HG03280 (cell line): ENCODE data around the gene DIS3L2.

Source experiments
- ATAC-seq: cut with Tn5 transposase; IDR thresholded peaks from one replicate; pipeline ENCODE4 v1.9.1; 2021; ENCODE audit warnings: mild to moderate bottlenecking, moderate library complexity; ENCODE audit not compliant: unreplicated experiment

DIS3L2 gene

GRCh38 chr2:231961349-231962166, at the start of gene DIS3L2:
Gene DIS3L2 (plus strand): TSS chr2:231961713. CDS start chr2:232014928, 53,215 bp downstream.
- ATAC-seq: peak; percentile 95

DNA sequence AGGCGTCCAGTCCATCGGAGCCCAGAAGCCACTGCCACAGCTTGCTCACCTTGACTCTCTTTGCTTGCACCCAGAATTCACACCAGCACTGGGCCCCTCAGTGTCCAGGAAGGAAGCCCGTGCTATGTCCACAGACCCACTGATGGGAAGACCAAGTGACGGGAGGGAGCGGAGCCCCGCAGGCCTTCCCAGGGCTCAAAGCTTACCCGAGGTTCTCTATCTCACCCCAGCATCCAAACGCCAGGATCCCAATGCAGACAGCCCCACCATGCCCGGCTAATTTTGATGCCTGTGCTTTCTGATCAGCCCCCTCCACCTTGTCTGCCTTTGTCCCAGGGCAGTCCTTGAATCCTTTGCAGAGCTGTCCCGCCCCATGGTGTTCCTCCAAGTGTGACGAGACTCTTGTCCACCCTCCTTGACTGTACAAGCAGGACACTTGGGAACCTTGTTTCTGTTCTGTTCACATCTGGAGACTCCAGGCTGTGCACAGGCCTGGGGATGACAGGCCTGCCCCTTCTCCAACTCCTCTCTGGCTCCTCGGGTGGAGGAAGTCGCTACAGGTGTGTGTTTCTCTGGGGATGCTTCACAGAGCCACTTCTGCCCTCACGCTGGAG, 47.3 kb upstream of the DIS3L2 start:
- ATAC-seq: no peak

DNA sequence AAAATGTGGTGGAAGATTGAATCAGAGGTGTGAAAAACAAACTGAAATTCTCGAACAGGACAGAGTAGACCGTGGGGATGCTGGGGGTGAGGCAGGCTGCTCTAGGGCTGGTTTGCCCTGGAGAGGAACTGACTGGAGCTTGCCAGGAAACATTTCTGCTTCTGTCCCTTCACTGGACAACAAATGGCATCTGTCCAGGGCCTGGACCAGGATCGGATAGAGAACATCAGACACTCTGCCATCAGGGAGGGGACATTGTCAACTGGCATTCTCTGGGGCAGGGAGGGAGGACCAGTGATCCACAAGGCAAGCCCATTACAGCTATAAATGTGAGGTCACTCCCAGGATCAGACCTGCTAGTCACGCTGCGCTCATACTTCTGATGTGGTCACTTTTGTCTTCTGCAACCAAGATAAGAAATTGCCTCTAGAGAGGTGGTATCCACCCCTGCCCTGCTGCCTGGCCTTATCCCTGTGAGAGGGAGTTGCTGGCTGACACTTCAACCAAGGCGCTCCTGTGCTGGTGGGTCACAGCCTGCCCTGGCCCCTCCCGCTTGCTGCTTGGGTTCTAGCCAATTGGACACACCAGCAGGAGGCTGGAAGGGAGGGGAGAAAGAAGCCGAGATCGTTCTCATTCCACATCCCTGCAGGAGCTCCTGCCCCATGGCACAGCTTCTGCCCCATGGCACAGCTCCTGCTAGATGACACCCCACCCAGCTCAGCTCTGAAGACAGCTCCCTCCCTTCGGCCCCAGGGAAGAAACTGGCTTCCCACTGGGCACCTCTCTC, 44.0 kb upstream of the DIS3L2 start:
- no peak for ATAC-seq

DNA sequence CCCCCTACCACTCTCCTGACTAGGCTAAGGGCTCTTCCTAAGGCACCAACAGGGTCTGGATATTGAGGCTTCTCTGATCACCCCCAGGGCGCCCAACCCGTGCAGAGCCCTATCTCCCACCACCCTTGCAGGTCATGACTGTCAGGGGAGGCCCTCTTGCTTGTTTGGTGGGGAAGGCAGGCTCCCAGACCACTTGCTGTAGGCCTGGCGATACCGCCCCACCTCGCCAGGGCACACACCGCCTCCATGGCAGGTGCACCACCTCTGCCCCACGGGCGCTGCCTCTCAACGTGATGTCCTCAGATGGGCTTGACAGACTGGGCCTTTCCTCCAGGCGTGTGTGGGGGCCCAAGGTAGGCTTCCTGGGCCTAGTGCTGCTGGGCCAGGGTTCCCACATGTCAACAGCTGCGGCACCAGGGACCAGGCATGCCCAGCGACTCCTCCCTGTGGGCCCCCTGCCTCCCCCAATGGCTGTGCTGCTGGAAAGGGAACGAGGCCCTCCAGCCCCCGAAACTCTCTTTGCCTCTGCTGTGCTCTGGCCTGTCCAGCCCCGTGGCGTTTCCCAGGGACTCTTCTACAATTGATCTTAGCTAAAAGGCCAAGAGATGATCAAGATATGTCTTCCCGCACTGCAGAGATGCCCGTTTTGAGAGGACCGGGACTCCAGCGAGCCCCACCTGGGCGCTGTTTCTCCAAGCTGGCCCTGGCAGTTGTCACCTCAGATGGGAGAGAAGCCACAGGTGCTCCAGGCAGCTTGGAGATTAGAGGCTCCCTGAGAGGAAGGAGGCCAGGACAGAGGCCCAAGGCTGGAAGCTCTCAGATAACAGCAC, 42.8 kb upstream of the DIS3L2 start:
- no peak for ATAC-seq

DNA sequence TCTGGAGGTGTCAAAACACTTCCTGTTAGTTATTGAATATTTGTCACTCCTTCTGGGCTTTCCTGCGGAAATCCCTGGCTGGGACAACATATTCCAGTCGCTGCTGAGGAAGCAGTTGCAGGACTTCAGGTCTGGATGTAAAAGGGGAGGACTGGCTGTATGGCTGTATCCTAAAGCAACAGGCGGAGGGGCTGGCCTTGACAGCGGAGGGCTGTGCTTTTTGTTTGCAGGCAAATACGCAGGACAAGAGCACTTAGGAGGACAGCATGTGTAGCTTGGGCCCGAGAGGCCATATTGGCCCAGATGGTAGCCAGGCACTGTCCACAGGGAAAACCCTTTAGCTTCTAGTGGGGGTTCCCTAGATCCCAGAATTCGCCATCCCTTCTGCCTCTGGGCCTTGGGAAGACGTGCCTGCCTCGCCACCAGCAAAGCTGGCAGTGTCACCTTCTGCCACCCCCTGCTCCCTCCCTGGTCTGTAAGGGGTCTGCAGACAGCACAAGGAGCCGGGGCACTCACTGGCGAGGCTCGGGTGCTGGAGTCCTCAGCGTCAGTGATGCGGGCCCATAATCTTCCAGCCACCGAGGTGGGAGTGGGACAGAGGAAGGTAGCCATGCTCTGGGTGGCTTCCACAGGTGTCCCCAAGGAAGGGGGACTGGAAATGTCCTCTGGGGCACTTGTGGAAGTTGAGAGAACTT, 42.0 kb upstream of the DIS3L2 start:
- no peak for ATAC-seq

DNA sequence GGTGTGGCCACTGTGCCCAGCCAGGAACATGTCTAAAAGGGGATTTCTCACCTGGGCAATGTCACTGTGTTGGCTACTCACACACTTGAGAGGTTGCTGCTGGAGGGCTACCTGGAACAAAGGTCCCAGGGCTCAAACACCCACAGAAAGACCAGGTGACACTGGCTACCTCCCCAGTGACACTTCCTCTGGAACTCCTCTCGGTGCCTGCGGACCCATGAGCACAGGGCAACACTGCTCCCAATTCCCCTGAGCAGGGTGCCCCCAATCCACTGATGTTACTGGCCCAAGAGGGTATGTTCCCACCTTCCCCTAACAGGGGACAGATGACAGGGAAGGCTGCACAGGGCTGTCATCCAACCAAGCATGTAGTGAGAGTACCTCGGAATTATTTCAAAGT, 41.1 kb upstream of the DIS3L2 start:
- no peak for ATAC-seq

DNA sequence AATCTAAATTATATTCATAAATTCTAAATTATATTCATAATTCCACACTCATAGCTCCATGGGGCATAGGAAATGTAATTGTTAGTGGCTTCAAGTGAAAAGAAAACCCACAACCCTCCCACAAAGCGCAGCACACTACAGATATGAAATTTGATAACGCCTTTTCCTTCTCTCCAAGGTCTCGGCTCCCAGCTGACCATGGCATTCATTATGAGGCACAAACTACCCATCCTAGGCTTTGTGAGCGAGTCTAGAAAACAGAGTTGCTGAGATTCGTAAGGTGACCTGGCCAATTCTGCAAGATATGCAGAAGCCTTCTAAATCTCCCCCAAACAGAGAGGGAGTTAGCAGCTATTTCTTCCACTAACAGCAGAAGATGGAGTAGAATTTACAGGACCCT, 40.7 kb upstream of the DIS3L2 start:
- no peak for ATAC-seq

- no peak for ATAC-seq
Observed at GRCh38 chr2:231922311-231923009, 39.1 kb upstream of the DIS3L2 start.

- ATAC-seq: no peak
Observed at GRCh38 chr2:231923010-231923344, 38.5 kb upstream of the DIS3L2 start.

DNA sequence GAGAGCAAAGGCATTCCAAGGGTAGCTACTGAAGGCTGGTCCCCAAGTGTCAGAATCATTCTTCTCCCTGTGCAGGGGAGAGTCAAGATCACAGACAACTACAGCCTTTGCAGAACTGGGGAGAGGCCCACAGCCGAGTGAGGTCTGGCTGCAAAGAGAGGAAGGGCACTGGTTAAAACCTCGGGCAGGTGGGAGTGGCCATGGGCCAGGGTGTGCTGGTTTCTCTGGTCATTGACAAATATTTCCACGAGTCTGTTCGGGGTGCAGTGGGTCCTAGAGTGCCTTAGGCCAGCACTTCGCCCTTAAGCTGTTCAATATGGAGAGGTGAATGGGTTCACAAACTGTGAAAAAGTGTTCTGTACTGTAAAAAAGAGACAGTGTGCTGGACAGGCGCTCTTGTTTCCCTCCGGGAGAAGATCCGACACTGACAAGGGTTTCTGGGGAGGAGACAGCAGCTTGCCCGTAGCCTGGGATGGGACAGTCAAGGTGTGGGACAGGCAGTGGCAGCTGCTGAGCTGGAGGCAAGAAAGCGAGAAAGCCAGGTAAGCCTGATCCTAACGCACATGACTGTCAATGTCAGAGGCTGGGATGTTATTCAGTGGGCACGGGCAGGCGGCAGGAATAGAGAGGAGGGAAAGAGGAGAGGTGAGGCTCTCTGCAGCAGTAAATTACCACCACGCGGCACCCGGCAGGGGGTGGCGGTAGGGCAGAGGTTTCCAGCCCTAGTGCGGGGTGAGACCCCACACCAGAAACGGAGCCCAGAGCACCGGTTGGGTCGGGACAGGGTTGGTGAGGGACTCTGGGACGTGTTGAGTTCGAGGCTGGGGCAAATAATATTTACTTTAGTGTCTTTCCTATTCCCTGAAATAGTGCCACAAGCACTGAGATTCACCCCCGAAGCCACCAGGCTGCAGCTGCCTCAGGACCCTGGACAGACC, 37.3 kb upstream of the DIS3L2 start:
- no peak for ATAC-seq

DNA sequence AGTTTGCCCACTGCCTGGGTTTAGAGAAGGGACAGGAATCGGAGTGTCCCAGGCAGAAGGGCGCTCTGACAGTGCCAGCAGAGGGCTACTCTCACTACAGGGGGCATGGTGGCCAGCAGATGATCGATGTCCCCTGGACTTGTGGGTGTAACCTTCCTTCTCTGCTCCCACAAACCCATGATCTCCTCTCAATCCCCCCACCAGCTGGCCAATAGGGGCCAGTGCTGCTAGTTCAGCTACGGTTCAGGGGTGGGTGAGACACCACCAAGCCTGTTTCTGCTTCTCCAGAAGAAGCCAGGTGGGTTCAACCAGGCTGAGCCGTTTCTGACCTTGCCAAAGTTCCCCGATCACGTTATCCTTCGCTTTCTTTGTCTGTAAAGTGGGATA, 36.6 kb upstream of the DIS3L2 start:
- no peak for ATAC-seq

- ATAC-seq: no peak
Observed at GRCh38 chr2:231925303-231926179, 36.0 kb upstream of the DIS3L2 start.

- peak; percentile 61 for ATAC-seq
Observed at GRCh38 chr2:231926180-231926741, 35.3 kb upstream of the DIS3L2 start, which contains the start of gene NPPC. Gene NPPC (minus strand): TSS chr2:231926396. CDS start chr2:231926249, 147 bp downstream.

DNA sequence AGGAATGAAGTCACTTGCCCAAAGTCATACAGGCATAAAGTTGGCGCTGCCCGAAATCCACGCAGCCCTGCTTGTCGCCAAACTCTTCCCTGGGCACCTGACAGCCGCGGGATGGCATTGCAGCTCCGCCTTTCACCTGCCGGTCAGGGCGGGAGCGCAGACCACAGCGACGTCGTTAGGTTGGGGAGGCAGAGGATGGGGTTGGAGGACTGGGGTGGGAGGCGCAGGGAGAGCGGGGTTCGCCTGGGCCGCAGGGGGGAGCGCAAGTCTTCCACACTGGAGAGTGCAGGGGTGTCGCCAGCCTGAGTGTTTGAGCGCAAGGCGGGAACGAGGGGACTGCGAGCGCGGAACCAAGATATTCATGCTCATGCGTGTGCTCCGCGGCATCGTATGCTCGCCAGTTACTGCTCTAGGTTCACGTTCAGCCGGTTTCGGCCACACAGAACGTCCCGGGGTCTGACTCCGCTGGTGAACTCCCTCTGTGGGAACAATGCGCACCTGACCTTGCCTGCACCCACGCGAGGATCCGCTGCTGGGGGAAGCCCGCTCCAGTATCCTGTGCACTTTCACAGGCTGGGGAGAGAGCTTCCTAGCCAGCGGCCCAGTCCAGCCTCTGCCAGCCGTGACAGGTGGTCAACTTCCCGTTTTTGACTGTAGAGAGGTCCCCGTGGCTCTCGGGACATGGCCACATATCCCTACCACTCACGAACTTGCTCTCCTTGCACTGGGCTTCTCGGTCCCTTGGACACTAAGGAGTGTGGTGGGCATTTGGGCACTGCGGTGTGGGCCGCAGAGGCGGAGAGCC, 34.5 kb upstream of the DIS3L2 start:
- ATAC-seq: no peak

- ATAC-seq: no peak
Observed at GRCh38 chr2:231927566-231927890, 34.0 kb upstream of the DIS3L2 start.

- ATAC-seq: no peak
Observed at GRCh38 chr2:231928481-231928880, 33.0 kb upstream of the DIS3L2 start.
